Kasumi-1 (cell line): ENCODE data around the gene ESPL1.
"Not testable (repeated sequence)": the region's sequence is repeated elsewhere in the genome, so short reads cannot be mapped to it uniquely, and the experiment has no call there.

ENCODE experiments used
- DNase-seq, 2 experiments: peaks; one replicate each; lab custom pipeline; 2025; lab: John Stamatoyannopoulos, UW

Gene ESPL1

DNA sequence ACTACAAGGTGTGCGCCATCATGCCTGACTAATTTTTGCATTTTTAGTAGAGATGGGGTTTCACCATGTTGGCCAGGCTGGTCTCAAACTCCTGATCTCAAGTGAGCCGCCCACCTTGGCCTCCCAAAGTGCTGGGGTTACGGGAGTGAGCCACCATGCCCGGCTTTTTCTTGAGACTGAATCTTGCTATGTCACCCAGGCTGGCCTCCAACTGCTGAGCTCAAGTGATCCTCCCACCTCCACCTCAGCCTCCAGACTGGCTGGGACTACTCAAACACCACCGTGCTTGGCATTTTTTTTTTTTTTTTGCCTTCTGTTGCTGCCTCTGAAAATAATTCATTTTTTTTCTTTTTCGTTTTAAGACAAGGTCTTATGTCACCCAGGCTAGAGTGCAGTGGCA lies 8.2 kb upstream of the ESPL1 start:
- DNase-seq = no peak

DNA sequence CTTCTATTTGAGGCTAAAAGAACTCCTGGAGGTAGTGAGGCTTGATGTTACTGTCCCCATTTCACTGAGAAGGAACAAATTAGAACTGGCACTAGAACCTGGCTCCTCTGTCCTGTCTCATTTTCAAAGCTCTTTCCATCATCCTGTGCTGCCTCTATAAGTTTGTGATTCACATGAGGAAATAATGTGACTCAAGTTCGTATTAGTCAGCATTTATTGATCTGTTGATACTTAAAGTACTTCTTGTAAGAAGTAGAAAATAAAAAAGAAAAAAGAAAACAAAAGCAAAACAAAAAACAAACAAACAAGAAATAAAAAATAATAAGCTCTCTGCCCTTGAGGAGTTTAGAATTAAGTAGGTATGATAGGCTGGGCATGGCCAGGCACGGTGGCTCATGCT lies 2.3 kb upstream of the ESPL1 start:
- DNase-seq = no peak

GRCh38 chr12:53267306-53267998 lies 647 bp upstream of the ESPL1 start:
- peak; percentile 46 to 58 for DNase-seq

- no peak for DNase-seq
Observed at GRCh38 chr12:53268630-53269562, 797 bp downstream of the ESPL1 start.

DNA sequence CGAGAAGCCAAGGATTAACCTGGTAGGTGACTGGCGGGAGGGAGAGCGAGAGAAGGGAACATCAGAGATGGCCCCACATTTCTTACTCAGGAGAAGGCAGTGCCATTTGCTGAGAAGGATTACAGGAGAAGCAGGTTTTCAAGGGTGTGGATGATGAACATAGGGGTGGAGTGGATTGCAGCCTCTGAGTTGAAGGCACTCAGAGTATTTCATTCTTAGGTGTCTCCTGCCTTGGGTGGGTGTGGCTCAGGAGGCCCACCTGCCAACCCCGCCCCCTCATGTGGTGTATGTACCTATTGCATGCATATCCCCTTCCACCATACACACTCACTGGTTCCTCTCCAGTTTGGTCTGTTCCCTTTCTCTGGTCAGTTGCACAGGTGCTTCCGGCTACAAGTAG lies 6.3 kb downstream of the ESPL1 start:
- DNase-seq = no peak

- no peak for DNase-seq
Observed at GRCh38 chr12:53276511-53276910, 8.4 kb downstream of the ESPL1 start.

DNA sequence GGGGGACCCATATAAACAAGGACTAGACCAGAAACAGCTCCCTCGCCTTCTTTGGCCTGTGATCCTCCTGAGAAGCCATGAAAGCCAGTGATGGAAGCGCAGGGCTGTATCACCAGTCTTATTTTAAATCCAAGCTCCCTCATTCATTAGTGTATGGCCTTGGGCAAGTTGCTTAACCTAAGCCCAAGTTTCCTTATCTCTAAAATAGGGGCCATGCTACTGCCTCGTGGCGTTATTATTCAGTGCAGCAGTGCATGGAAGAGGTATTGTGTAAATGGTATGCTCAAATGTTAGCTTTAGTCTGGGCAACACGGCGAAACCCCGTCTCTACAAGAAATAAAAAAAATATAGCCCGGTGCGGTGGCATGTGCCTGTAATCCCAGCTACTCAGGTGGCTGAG lies 9.9 kb downstream of the ESPL1 start:
- no peak for DNase-seq

- DNase-seq = no peak
Observed at GRCh38 chr12:53279283-53279869, 11.3 kb downstream of the ESPL1 start.

DNA sequence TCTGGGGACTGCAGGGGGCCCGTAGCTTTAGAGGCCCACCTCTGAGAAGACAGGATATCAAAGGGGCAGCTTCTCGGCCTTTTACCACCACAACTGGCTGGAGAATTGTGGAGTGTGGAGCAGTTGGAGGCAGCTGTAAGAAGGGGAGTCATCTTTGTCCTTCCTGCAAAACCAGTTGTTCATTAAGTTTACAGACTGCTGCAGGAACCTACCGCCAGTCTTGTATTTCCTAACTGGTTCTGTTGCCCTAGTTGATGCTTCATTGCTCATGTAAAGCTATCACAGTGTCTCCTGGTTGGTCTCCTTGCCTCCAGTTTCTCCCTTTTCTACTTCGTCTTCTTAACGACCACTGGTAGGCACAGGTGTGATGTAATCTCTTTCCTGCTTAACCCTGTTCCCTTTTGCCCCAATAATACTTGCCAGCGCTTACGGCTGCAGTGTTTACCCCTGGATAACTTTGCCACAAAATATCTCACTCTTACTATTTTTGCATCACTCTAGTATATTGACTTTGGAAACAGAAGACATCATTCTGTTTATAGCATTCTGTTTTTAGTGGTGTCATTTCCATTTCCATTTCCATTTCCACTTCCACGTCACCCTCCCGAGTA lies 11.9 kb downstream of the ESPL1 start:
- DNase-seq = no peak

GRCh38 chr12:53286448-53286847 lies 18.3 kb downstream of the ESPL1 start:
- DNase-seq = no peak

GRCh38 chr12:53287741-53288216 lies 19.7 kb downstream of the ESPL1 start:
- peak; percentile 68 for DNase-seq

- DNase-seq = no peak
Observed at GRCh38 chr12:53288322-53288721, 20.2 kb downstream of the ESPL1 start.

DNA sequence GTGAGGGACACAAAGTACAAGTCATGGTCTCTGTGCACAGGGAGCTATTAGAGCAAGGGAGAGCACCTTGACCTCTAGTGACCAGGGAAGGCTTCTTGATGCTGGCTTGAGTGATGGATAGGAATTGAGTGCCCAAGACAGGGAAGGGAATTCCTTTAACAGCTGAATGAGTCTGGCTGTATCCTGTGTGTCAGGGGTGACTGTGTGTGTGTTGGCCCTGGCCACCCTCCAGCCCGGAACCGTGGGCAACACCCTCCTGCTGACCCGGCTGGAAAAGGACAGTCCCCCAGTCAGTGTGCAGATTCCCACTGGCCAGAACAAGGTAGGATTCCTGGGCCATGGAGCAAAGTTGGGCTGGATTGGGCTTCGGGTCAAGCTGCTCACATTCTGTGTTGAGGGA lies 21.8 kb downstream of the ESPL1 start:
- DNase-seq = no peak

DNA sequence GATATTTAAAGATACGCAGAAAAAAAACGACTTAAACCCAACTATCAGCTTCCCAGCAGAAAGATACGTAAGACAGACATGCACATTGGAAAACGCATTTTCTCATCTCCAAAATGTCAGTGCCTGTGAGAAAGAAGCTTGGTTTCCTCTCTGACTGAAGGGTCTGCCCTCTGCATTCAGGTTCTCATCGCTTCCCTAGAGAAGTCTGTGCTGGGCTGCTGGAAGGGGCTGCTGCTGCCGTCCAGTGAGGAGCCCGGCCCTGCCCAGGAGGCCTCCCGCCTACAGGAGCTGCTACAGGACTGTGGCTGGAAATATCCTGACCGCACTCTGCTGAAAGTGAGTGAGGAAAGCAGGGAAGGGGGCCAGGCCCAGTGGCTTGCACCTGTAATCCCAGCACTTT lies 22.6 kb downstream of the ESPL1 start:
- DNase-seq = no peak

GRCh38 chr12:53292426-53292825 lies 24.3 kb downstream of the ESPL1 start:
- DNase-seq = no peak

DNA sequence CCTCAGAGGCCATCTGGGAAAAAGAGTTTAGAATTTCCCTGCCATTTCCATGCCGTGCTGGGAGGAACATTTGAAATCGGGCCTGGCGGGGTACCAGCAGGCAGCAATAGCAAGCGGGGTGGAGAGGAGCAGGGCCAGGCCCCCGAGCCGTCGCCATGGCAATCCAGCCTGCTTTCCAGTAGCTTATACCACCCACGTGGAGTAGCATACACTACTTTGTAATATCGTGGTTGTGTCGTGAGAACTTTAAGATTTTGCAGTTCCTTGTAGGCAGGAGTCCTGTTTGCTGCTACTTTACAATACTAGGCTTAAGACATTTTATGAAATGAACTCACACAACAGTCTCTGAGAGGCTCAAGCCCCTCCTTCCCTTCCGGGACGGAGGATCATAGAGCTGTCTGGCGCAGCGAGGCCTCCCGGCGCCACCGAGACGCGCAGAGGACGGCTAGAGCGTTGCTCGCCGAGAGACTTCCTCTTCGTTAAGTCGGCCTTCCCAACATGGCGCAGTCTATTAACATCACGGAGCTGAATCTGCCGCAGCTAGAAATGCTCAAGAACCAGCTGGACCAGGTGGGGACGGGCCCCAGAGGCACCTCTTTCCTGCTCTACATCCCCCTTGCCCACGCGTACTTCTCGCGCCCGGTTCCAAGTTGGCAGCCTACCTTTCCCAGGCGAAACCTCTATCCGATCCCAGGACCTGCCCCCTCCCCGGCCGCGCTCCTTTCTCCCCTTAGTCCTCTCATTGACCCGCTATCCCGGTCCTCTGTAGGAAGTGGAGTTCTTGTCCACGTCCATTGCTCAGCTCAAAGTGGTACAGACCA lies 27.2 kb downstream of the ESPL1 start, which contains the start of gene PFDN5:
Gene PFDN5 (plus strand): TSS at position 473 of the 821 bp plus-strand sequence. CDS start 26 bp downstream, at position 499.
- peak; percentile 88 for DNase-seq

DNA sequence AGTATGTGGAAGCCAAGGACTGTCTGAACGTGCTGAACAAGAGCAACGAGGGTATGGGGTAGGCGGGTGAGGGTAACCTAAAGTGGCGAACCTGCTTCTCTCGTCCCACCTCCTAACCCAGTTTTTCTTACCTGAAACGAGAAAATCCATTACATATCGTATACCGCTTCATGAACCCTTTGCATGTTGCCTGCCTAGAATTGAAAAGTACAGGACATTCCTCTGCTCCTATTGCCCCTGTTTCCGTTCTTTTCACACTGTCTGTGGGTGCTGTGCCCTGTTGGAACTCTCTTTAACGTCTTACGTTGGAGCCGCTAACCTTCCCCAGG lies 27.8 kb downstream of the ESPL1 start:
- DNase-seq = no peak

DNA sequence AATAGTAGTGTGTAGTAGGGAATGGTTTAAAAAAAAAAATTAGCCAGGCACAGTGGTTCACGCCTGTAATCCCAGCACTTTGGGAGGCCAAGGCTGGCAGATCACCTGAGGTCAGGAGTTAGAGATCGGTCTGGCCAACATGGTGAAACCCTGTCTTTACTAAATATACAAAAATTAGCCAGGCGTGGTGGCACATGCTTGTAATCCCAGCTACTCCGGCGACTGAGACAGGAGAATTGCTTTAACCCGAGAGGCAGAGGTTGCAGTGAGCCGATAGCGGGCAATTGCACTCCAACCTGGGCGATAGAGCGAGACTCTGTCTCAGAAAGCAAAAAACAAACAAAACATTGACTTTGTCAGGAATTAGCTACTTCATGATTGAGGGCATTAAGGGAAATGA lies 29.0 kb downstream of the ESPL1 start:
- DNase-seq = not testable (repeated sequence)

GRCh38 chr12:53298164-53298563 lies 30.1 kb downstream of the ESPL1 start:
- DNase-seq = peak in 1 of 2 experiments; percentile 28

DNA sequence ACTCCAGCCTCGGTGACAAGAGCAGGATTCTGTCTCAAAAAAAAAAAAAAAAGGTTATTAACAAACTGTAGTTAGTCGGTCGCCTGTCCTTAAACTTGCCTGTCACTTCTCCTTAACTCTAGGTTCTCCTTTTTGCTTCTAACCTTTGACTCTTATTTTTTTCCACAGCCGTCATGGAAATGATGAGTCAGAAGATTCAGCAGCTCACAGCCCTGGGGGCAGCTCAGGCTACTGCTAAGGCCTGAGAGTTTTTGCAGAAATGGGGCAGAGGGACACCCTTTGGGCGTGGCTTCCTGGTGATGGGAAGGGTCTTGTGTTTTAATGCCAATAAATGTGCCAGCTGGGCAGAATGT lies 31.0 kb downstream of the ESPL1 start:
- peak; percentile 55 to 57 for DNase-seq

DNA sequence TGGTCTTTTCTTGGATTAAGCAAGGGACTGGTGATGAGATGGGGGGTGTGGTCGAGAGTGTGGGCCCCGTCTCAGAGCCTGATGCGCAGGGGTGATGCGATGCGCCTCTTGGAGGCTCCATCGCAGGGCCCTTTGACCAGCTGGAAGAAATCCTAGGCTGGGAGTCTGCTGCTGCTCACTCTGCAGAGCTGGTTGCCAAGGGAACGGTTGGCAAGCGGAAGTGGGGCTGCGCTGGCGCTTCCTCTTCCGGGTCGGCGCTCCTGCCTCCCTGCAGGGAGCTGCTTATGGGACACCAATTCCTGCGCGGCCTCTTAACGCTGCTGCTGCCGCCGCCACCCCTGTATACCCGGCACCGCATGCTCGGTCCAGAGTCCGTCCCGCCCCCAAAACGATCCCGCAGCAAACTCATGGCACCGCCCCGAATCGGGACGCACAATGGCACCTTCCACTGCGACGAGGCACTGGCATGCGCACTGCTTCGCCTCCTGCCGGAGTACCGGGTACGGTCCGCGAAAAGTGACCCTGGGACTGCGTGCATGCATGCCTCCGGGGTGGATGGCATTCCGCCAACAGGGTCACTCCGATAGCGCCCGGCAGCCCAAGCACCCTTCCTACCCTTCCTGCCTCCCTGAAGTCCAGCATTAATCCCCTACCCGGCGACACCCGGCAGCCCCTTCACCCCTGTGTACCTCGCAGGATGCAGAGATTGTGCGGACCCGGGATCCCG lies 31.5 kb downstream of the ESPL1 start, which contains the start of gene MYG1:
Gene MYG1 (plus strand): TSS at position 242 of the 727 bp plus-strand sequence. CDS start 43 bp downstream, at position 285.
- DNase-seq = peak; percentile 90 to 94
